Neural progenitor cell (in vitro differentiated cells): Measurements from ENCODE around the gene CTAGE6. TPM values are rescaled to one million over a fixed set of nuclear protein-coding genes. Genes with fewer than 3 reads are reported as not detected.
"Not testable (repeated sequence)": the region's sequence is repeated elsewhere in the genome, so short reads cannot be mapped to it uniquely, and the experiment has no call there.

Source experiments
- DNase-seq: peaks from one replicate; pipeline ENCODE4 v3.0.0-alpha.2; 2016; ENCODE audit warnings: low spot score
- H2AFZ ChIP-seq: fragments of 200-600 bp; sonication (generic); replicated peaks from 2 replicates; pipeline ENCODE4 v1.6.1; 2016; ENCODE audit warnings: antibody characterized with exemption
- H3F3A ChIP-seq: fragments of 200-600 bp; sonication (generic); 2 replicates; pipeline ENCODE4 v1.6.1; 2016; ENCODE audit warnings: antibody characterized with exemption, low read depth
- H3K27ac ChIP-seq: fragments of 200-600 bp; sonication (generic); 2 replicates; pipeline ENCODE4 v1.5.1; 2016; ENCODE audit warnings: mild to moderate bottlenecking
- H3K27me3 ChIP-seq: fragments of 200-600 bp; sonication (generic); 2 replicates; pipeline ENCODE4 v1.6.1; 2016; ENCODE audit warnings: mild to moderate bottlenecking, moderate library complexity
- H3K36me3 ChIP-seq: fragments of 200-600 bp; sonication (generic); 2 replicates; pipeline ENCODE4 v1.5.1; 2016
- H3K4me1 ChIP-seq: fragments of 200-600 bp; sonication (generic); 2 replicates; pipeline ENCODE4 v1.6.1; 2016; ENCODE audit warnings: mixed run types
- H3K4me2 ChIP-seq: fragments of 200-600 bp; sonication (generic); 2 replicates; pipeline ENCODE4 v1.6.1; 2016
- H3K4me3 ChIP-seq: fragments of 200-600 bp; sonication (generic); 2 replicates; pipeline ENCODE4 v1.5.1; 2016
- H3K79me2 ChIP-seq: fragments of 200-600 bp; sonication (generic); 2 replicates; pipeline ENCODE4 v1.6.1; 2016; ENCODE audit warnings: low read depth
- H3K9ac ChIP-seq: fragments of 200-600 bp; sonication (generic); 2 replicates; pipeline ENCODE4 v1.6.1; 2016
- H3K9me3 ChIP-seq: fragments of 200-600 bp; sonication (generic); 2 replicates; pipeline ENCODE4 v1.5.1; 2016; ENCODE audit warnings: low read depth
- H4K20me1 ChIP-seq: fragments of 200-600 bp; sonication (generic); 2 replicates; pipeline ENCODE4 v1.6.1; 2016; ENCODE audit warnings: low read depth
- H3K27ac Mint-ChIP-seq: 3 replicates; pipeline ENCODE4 v1.8.0; 2021; ENCODE audit warnings: mixed read lengths
- H3K27me3 Mint-ChIP-seq: 2 replicates; pipeline ENCODE4 v1.8.0; 2022; ENCODE audit warnings: low read depth, mild to moderate bottlenecking, inconsistent platforms, moderate library complexity, mixed read lengths; ENCODE audit not compliant: insufficient read depth
- H3K36me3 Mint-ChIP-seq: 3 replicates; pipeline ENCODE4 v1.8.0; 2021; ENCODE audit warnings: mixed read lengths
- H3K4me1 Mint-ChIP-seq: 3 replicates; pipeline ENCODE4 v1.8.0; 2021; ENCODE audit warnings: mixed read lengths
- H3K4me3 Mint-ChIP-seq: 3 replicates; pipeline ENCODE4 v1.8.0; 2021; ENCODE audit warnings: mild to moderate bottlenecking, moderate library complexity, mixed read lengths
- H3K9me3 Mint-ChIP-seq: 3 replicates; pipeline ENCODE4 v1.8.0; 2020; ENCODE audit warnings: mixed read lengths
- CTCF ChIP-seq: fragments of 200-600 bp; sonication (generic); IDR thresholded peaks from 2 replicates; pipeline ENCODE4 v1.5.1; 2017; ENCODE audit warnings: antibody characterized with exemption, mild to moderate bottlenecking
- total RNA-seq: library from RNA; depleted of rRNA; stranded (reverse); fragments of >200 nt; gene quantifications from 2 replicates; pipeline ENCODE4 v1.2.3, GENCODE V29; 2015; ENCODE audit warnings: low replicate concordance

The CTAGE6 gene
- total RNA-seq, 1 donor from 2014 or later, result 0.07 TPM

- Mint-ChIP-seq H3K4me3 (no peak overlapping the region), H3K36me3 (no peaks in the 10 kb centered on the region), H3K27me3 (no peaks in the 10 kb centered on the region), H3K9me3 (no peaks in the 10 kb centered on the region), H3K27ac (no peak overlapping the region), H3K4me1 (no peaks in the 10 kb centered on the region)
- H3K9me3 ChIP-seq, result no peaks in the 10 kb centered on the region
- DNase-seq, result no peak
- H3K36me3 ChIP-seq, result no peaks in the 10 kb centered on the region
- no peak overlapping the region for H3K4me2 ChIP-seq
- H3K4me1 ChIP-seq, result no peaks in the 10 kb centered on the region
- H2AFZ ChIP-seq, result no peak overlapping the region
- no peaks in the 10 kb centered on the region for H4K20me1 ChIP-seq
- H3K9ac ChIP-seq, result no peak overlapping the region
- no peaks in the 10 kb centered on the region for H3K79me2 ChIP-seq
- H3K27me3 ChIP-seq, result no peaks in the 10 kb centered on the region
- no peak overlapping the region for H3K27ac ChIP-seq
- H3K4me3 ChIP-seq, result no peak overlapping the region
- TF ChIP-seq CTCF, result no peak
- H3F3A ChIP-seq, result no peaks in the 10 kb centered on the region
These were observed 29.1 kb downstream of the CTAGE6 start for GRCh38 chr7:143728333-143728862.

GRCh38 chr7:143727561-143727960, 29.9 kb downstream of the CTAGE6 start:
- H2AFZ ChIP-seq, result not testable (repeated sequence)

GRCh38 chr7:143726143-143726542, 31.4 kb downstream of the CTAGE6 start:
- DNase-seq, H3K36me3 ChIP-seq, H4K20me1 ChIP-seq, H3K9me3 Mint-ChIP-seq, H3K27ac Mint-ChIP-seq, H2AFZ ChIP-seq, H3K4me1 ChIP-seq, H3K36me3 Mint-ChIP-seq, H3K4me3 ChIP-seq, H3K9ac ChIP-seq, H3K27me3 Mint-ChIP-seq, H3K27me3 ChIP-seq, H3K4me2 ChIP-seq, H3F3A ChIP-seq, H3K79me2 ChIP-seq, H3K4me1 Mint-ChIP-seq, H3K27ac ChIP-seq, H3K4me3 Mint-ChIP-seq, H3K9me3 ChIP-seq: not testable (repeated sequence)

More at GRCh38 chr7:143727561-143727960, 29.9 kb downstream of the CTAGE6 start:
- H3K4me3 ChIP-seq, H3K9me3 Mint-ChIP-seq, H4K20me1 ChIP-seq, H3K27ac Mint-ChIP-seq, H3K79me2 ChIP-seq, H3F3A ChIP-seq, H3K4me2 ChIP-seq, H3K4me1 ChIP-seq, H3K27me3 Mint-ChIP-seq, H3K36me3 ChIP-seq, H3K27ac ChIP-seq, H3K4me3 Mint-ChIP-seq, H3K27me3 ChIP-seq, H3K4me1 Mint-ChIP-seq, H3K9ac ChIP-seq, H3K36me3 Mint-ChIP-seq, DNase-seq, H3K9me3 ChIP-seq: not testable (repeated sequence)

- H3K27ac ChIP-seq, H3K27me3 ChIP-seq, H3K79me2 ChIP-seq, H3K9me3 ChIP-seq, H4K20me1 ChIP-seq, DNase-seq, H3K36me3 ChIP-seq, H3K36me3 Mint-ChIP-seq, H3F3A ChIP-seq, H3K4me3 ChIP-seq, H3K4me2 ChIP-seq, H3K27me3 Mint-ChIP-seq, H3K4me1 ChIP-seq, H3K4me3 Mint-ChIP-seq, H2AFZ ChIP-seq, H3K4me1 Mint-ChIP-seq, H3K9ac ChIP-seq, H3K27ac Mint-ChIP-seq, H3K9me3 Mint-ChIP-seq: not testable (repeated sequence)
These were observed 37.2 kb downstream of the CTAGE6 start for GRCh38 chr7:143720335-143720734.

- not testable (repeated sequence) for H3K4me3 Mint-ChIP-seq, H3K4me2 ChIP-seq, H4K20me1 ChIP-seq, DNase-seq, H3K79me2 ChIP-seq, H3F3A ChIP-seq, H2AFZ ChIP-seq, H3K9me3 Mint-ChIP-seq, H3K4me3 ChIP-seq, H3K9me3 ChIP-seq, H3K27me3 Mint-ChIP-seq, H3K9ac ChIP-seq, H3K27me3 ChIP-seq, H3K36me3 Mint-ChIP-seq, H3K4me1 Mint-ChIP-seq, H3K36me3 ChIP-seq, H3K27ac ChIP-seq, H3K27ac Mint-ChIP-seq, H3K4me1 ChIP-seq
These were observed 41.8 kb downstream of the CTAGE6 start for GRCh38 chr7:143715543-143716193.

GRCh38 chr7:143714581-143715454, 42.7 kb downstream of the CTAGE6 start:
- not testable (repeated sequence) for H3K79me2 ChIP-seq, H3K9me3 Mint-ChIP-seq, H3K9me3 ChIP-seq, H3K4me2 ChIP-seq, H4K20me1 ChIP-seq, DNase-seq, H3K4me1 ChIP-seq, H2AFZ ChIP-seq, H3K27ac Mint-ChIP-seq, H3K4me3 ChIP-seq, H3K36me3 Mint-ChIP-seq, H3K27ac ChIP-seq, H3K36me3 ChIP-seq, H3F3A ChIP-seq, H3K27me3 Mint-ChIP-seq, H3K4me1 Mint-ChIP-seq, H3K27me3 ChIP-seq, H3K4me3 Mint-ChIP-seq, H3K9ac ChIP-seq

- not testable (repeated sequence) for H3K27ac ChIP-seq, H3K4me1 Mint-ChIP-seq, H3K4me2 ChIP-seq, H3K27ac Mint-ChIP-seq, H3K36me3 ChIP-seq, H3K9ac ChIP-seq, H3K4me3 Mint-ChIP-seq, H3K27me3 Mint-ChIP-seq, DNase-seq, H4K20me1 ChIP-seq, H3K36me3 Mint-ChIP-seq, H3K27me3 ChIP-seq, H3K9me3 ChIP-seq, H2AFZ ChIP-seq, H3K9me3 Mint-ChIP-seq, H3K4me3 ChIP-seq, H3F3A ChIP-seq, H3K4me1 ChIP-seq, H3K79me2 ChIP-seq
These were observed 45.1 kb downstream of the CTAGE6 start for GRCh38 chr7:143712381-143712780.
